Central memory CD8-positive, alpha-beta T cell (primary cell): ENCODE data around the gene RFT1.

ENCODE experiments used
- ATAC-seq: fragments of 150-1000 bp; cut with Tn5 transposase; replicated peaks from 2 replicates; pipeline ENCODE4 v1.10.0; 2022; ENCODE audit warnings: mild to moderate bottlenecking, moderate FRiP score, moderate number of reproducible peaks; ENCODE audit not compliant: poor library complexity, severe bottlenecking; ENCODE audit errors: extremely low read depth
- DNase-seq, 2 donors: peaks; one replicate each; pipeline ENCODE4 v3.0.0; 2021; ENCODE audit warnings: low spot score in 2 of 2
- H3K27ac Mint-ChIP-seq: one replicate; pipeline ENCODE4 v1.8.0; 2022; ENCODE audit warnings: low read depth, mild to moderate bottlenecking, moderate library complexity, mixed read lengths
- H3K27me3 Mint-ChIP-seq: one replicate; pipeline ENCODE4 v1.8.0; 2022; ENCODE audit warnings: mixed read lengths
- H3K36me3 Mint-ChIP-seq: one replicate; pipeline ENCODE4 v1.8.0; 2022; ENCODE audit warnings: mild to moderate bottlenecking, moderate library complexity, mixed read lengths; ENCODE audit not compliant: insufficient read depth
- H3K4me1 Mint-ChIP-seq: one replicate; pipeline ENCODE4 v1.8.0; 2022; ENCODE audit warnings: mixed read lengths
- H3K4me3 Mint-ChIP-seq: one replicate; pipeline ENCODE4 v1.8.0; 2022; ENCODE audit warnings: mild to moderate bottlenecking, moderate library complexity, mixed read lengths
- H3K9me3 Mint-ChIP-seq: one replicate; pipeline ENCODE4 v1.8.0; 2022; ENCODE audit warnings: mixed read lengths

The RFT1 gene

DNA sequence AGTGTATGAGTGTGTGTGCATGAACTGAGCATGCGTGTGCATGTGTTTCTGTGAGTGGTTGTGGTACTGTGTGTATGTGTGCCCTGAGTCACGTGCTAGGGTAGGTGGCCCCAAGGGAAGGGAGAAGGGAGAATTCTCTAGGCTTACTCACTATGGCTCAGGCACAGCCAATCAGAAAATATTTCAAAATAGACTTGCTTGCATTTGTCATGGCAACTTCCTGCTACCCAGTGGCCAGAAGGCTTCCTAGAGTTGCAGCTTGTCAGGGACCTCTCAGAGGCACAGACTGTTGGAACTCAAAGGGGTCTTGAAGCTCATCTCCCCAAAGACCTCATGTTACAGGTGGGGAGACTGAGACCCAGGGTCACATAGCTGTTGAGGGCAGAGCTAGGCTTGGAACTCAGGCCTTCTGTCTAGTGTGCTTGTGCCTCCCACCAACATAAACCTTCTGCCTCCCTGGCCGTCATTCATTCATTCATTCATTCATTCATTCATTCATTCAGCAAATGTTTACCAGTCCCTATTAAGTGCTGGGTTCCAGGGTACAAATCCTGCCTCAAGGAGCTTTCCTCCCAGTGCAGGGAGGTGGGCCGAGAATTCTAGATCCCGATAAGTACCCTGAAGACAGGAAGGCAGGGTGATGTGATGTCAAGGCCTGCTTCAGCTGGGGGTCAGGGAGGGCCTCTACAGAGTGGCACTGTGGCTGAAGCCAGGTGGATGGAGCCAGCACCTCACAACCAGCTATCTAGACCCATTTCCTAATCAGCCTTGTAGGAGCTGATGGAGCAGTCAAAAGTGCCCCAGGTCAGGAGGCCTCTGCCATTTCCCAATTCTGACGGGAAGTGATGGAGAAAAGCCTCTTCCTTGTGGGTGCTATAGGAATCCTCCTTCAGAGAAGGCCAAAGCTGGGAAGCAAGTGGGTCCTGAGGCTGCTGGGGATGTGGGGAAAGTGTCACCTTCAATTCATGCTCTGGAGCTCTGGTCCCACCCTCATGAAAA lies 10.9 kb upstream of the RFT1 start:
- ATAC-seq = no peak
- H3K4me1 Mint-ChIP-seq = no peaks in the 10 kb centered on the region

GRCh38 chr3:53139906-53140846 lies 9.9 kb upstream of the RFT1 start:
- ATAC-seq (no peak), DNase-seq (no peak)
- H3K27me3 Mint-ChIP-seq = no peaks in the 10 kb centered on the region
- peaks cover 1% of the 10 kb centered on the region for H3K36me3 Mint-ChIP-seq
- H3K4me1 Mint-ChIP-seq = no peaks in the 10 kb centered on the region
- no peak overlapping the region for H3K4me3 Mint-ChIP-seq
- H3K27ac Mint-ChIP-seq = no peak overlapping the region
- no peaks in the 10 kb centered on the region for H3K9me3 Mint-ChIP-seq

More for the DNA sequence above, 10.9 kb upstream of the RFT1 start:
- DNase-seq = no peak
- Mint-ChIP-seq H3K9me3 (no peaks in the 10 kb centered on the region), H3K27me3 (no peaks in the 10 kb centered on the region), H3K27ac (no peak overlapping the region), H3K4me3 (no peak overlapping the region), H3K36me3 (peaks cover 1% of the 10 kb centered on the region)

DNA sequence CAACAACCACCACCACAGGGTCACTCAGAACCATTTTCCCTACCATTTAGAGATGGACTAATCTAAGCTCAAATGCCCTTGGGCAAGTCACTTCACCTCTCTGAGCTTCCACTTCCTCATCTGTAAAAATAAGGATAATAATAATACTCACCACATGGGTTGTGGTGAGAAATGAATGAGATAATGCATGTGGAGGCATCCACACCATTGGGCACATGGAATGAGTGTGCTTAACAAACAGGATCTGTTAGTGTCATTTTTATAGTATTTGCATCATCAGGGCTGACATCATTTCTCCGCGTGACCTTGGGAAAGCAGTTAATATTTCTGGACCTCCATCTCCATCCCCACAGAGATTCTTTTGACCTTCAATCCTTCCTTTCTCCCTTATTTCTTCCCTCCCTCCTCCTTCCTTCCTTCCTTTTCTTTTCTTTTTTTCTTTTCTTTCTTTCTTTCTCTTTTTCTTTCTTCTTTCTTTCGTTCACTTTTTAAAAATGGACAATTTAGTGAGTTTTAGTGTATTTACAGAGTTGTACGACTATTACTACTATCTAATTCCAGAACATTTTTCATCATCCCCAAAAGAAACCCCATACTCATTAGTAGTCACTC lies 7.7 kb upstream of the RFT1 start:
- Mint-ChIP-seq H3K27me3 (no peaks in the 10 kb centered on the region), H3K27ac (no peak overlapping the region), H3K9me3 (no peaks in the 10 kb centered on the region), H3K4me3 (no peak overlapping the region), H3K36me3 (peaks cover 1% of the 10 kb centered on the region), H3K4me1 (no peaks in the 10 kb centered on the region)
- no peak for ATAC-seq
- no peak for DNase-seq

DNA sequence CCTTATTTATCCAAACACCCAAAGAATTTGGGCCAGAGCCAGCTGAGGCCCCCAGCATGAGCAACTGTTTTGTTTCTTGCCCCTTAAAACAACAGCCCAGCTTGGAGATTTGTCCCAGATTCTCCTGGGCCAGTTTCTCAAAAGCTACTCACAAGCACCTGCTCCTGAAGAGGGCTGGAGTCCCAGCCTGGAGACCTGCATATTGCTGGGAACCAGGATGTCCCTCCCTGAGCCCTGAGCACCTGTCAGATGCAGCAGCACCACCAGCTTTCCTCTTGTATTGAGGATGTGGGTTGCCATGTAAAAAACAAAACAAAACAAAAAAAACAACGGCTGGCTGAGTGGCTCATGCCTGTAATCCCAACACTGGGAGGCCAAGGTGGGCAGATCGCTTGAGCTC lies 7.0 kb upstream of the RFT1 start:
- Mint-ChIP-seq H3K27ac (no peak overlapping the region), H3K4me1 (no peaks in the 10 kb centered on the region), H3K27me3 (no peaks in the 10 kb centered on the region), H3K9me3 (no peaks in the 10 kb centered on the region), H3K36me3 (peaks cover 1% of the 10 kb centered on the region), H3K4me3 (no peak overlapping the region)
- ATAC-seq = no peak
- no peak for DNase-seq

DNA sequence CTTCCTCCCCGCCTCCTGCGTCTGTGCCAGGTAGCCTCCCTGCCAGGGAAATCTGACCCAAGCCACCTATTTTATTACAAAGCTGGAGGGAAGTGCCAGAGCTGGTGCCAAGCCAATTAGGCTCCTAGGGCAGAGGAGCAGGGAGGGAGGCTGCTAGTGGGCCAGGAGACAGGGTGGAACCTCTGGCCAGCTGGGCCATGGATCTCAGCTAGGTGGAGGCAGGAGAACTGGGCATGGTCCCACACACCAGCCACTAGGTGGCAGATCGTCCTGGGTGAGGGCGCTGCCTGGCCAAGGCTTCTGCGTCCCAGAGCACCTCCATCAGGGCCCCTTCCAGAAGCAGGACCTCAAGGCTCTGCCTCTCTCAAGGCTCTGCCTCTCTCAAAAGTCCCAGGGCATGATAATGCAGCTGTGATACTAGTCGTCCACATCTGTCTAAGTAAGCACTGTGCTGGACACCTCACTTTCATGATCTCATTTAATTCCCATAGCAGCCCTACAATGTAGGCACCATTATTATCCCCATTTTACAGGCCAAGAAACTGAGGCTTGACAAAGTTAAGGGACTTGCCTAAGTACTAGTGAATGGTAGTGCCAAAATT lies 4.5 kb upstream of the RFT1 start:
- Mint-ChIP-seq H3K9me3 (no peaks in the 10 kb centered on the region), H3K27me3 (no peaks in the 10 kb centered on the region), H3K36me3 (peaks cover 16% of the 10 kb centered on the region), H3K4me1 (peaks cover 17% of the 10 kb centered on the region), H3K4me3 (no peak overlapping the region), H3K27ac (no peak overlapping the region)
- DNase-seq (peak; percentile 27 to 42), ATAC-seq (no peak)

- DNase-seq = no peak
- Mint-ChIP-seq H3K36me3 (peaks cover 18% of the 10 kb centered on the region), H3K4me3 (no peak overlapping the region)
Observed at GRCh38 chr3:53132347-53132746, 2.1 kb upstream of the RFT1 start.

DNA sequence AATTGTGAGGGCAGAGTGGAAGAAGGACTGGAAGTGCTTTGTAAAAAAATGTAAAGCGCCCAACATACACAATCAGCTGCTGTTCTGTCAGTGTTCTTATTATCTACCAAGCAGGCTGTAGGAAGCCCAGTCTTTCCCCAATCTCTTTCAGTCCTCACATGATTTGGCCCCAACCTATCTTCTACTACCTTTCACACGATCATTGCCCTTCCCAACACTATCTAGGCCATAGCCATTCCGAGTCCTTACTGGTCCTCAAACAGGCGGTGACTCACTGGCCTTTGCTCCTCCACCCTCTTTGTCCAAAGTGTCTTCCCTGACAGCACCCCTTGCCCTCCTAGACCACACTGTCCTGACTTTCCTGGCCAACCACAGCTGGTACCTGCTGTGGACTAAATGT lies 861 bp upstream of the RFT1 start:
- no peaks in the 10 kb centered on the region for H3K9me3 Mint-ChIP-seq
- DNase-seq = no peak
- H3K27me3 Mint-ChIP-seq = no peaks in the 10 kb centered on the region
- peaks cover 18% of the 10 kb centered on the region for H3K36me3 Mint-ChIP-seq
- peak overlapping the region; percentile 97 for H3K27ac Mint-ChIP-seq
- peaks cover 24% of the 10 kb centered on the region for H3K4me1 Mint-ChIP-seq
- ATAC-seq = no peak
- peak overlapping the region; percentile 87 for H3K4me3 Mint-ChIP-seq

More at GRCh38 chr3:53132347-53132746, 2.1 kb upstream of the RFT1 start:
- no peak for ATAC-seq
- H3K9me3 Mint-ChIP-seq = no peaks in the 10 kb centered on the region
- H3K27me3 Mint-ChIP-seq = no peaks in the 10 kb centered on the region
- peak overlapping the region; percentile 97 for H3K27ac Mint-ChIP-seq
- peaks cover 24% of the 10 kb centered on the region for H3K4me1 Mint-ChIP-seq

GRCh38 chr3:53129344-53129743 lies 891 bp downstream of the RFT1 start:
- Mint-ChIP-seq H3K27ac (peak overlapping the region; percentile 97), H3K27me3 (no peaks in the 10 kb centered on the region), H3K36me3 (peaks cover 29% of the 10 kb centered on the region), H3K4me1 (peaks cover 24% of the 10 kb centered on the region), H3K9me3 (no peaks in the 10 kb centered on the region), H3K4me3 (peak overlapping the region; percentile 87)
- ATAC-seq = no peak
- DNase-seq = no peak

DNA sequence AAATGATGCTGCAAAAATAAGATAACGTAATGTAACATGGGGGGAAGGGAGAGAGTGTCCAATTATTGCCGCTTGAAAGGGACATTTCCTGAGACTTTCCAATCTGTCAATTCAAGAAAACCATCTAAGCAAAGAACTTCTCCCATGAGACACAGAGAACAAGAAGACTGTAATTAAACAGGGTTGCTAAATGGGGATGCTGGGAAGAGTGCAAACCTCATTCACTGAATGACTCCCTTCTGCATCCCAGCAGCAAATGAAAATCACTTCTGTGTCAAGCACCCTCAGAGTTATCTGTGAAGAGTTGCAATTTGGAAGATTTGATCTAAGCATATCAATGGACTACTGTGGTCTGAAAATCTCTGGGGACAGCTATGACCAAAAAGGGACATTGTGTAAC lies 3.6 kb downstream of the RFT1 start:
- Mint-ChIP-seq H3K27ac (no peak overlapping the region), H3K27me3 (no peaks in the 10 kb centered on the region), H3K4me3 (no peak overlapping the region), H3K9me3 (no peaks in the 10 kb centered on the region), H3K4me1 (peaks cover 24% of the 10 kb centered on the region), H3K36me3 (peaks cover 39% of the 10 kb centered on the region)
- DNase-seq (no peak), ATAC-seq (no peak)

- no peaks in the 10 kb centered on the region for H3K9me3 Mint-ChIP-seq
- no peaks in the 10 kb centered on the region for H3K4me1 Mint-ChIP-seq
- ATAC-seq (no peak), DNase-seq (no peak)
- no peak overlapping the region for H3K4me3 Mint-ChIP-seq
- no peaks in the 10 kb centered on the region for H3K27me3 Mint-ChIP-seq
- peaks cover 44% of the 10 kb centered on the region for H3K36me3 Mint-ChIP-seq
- no peak overlapping the region for H3K27ac Mint-ChIP-seq
Observed at GRCh38 chr3:53123953-53124352, 6.3 kb downstream of the RFT1 start.

DNA sequence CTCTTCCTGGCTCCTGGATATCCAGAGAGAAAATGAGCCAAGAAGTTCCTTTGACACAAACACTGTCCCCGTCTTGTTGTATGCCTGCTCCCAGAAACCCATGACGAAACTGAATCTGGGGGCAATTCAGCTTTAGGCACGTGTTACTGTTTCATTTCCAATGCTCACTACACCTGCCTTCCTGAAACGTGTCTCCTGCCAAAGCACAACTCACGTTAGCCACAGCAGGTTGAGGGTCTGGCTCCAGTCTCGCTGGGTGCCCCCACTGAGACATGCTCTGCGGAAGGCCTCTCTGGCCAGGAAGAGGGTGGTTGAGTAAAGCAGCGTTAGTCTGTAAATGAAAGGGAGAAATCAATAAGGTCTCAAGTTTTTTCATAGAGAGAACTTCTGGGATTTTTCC lies 6.7 kb downstream of the RFT1 start:
- H3K36me3 Mint-ChIP-seq = peaks cover 44% of the 10 kb centered on the region

GRCh38 chr3:53122933-53123305 lies 7.3 kb downstream of the RFT1 start:
- Mint-ChIP-seq H3K36me3 (peaks cover 50% of the 10 kb centered on the region), H3K9me3 (no peaks in the 10 kb centered on the region), H3K4me1 (no peaks in the 10 kb centered on the region), H3K27me3 (no peaks in the 10 kb centered on the region), H3K4me3 (no peak overlapping the region), H3K27ac (no peak overlapping the region)
- DNase-seq (no peak), ATAC-seq (no peak)

More for the DNA sequence above, 6.7 kb downstream of the RFT1 start:
- no peaks in the 10 kb centered on the region for H3K27me3 Mint-ChIP-seq
- H3K27ac Mint-ChIP-seq = no peak overlapping the region
- H3K4me3 Mint-ChIP-seq = no peak overlapping the region
- H3K9me3 Mint-ChIP-seq = no peaks in the 10 kb centered on the region
- no peak for ATAC-seq
- no peaks in the 10 kb centered on the region for H3K4me1 Mint-ChIP-seq
- DNase-seq = no peak
